GM19452 (cell line): ENCODE results near the gene PRR3.
"Not testable (repeated sequence)": the region's sequence is repeated elsewhere in the genome, so short reads cannot be mapped to it uniquely, and the experiment has no call there.

Source experiments
- ATAC-seq: cut with Tn5 transposase; IDR thresholded peaks from one replicate; pipeline ENCODE4 v1.9.1; 2021; ENCODE audit not compliant: unreplicated experiment

Gene PRR3

DNA sequence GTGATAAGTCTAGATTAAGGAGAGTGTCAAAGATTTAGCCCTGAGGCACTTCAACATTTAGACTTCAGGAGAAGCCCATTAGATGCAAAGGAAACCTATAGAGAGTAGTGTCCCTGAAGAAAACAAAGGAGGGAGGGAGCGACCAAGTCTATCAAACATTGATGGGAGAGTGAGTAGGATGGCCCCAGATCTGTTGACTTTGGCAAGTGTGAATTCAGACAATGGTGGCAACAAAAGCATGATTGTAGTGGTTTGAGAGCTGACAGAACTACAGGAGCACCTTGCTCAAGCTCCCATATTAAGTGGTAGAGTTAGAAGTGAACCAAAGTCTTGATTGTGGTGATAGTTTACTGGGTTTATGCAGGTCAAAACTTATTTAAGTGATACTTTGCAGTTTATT, 13.2 kb downstream of the PRR3 start:
- no peak for ATAC-seq

DNA sequence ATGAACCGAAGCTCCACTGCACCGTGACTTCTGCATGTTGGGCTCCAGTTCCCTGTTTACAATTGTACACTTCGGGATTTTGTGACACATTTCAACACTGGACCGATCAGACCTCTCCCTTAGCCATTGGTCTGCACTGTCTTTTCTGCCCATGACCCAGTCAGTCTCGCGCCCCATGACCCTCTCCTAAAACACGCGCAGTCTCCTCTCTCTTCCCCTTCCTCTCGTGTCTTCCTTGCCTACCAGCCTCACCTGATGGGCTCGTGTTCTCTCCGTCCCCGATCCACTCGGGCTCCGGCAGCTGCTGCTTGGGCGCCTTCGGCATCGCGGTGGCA, 13.6 kb downstream of the PRR3 start:
- ATAC-seq = no peak

DNA sequence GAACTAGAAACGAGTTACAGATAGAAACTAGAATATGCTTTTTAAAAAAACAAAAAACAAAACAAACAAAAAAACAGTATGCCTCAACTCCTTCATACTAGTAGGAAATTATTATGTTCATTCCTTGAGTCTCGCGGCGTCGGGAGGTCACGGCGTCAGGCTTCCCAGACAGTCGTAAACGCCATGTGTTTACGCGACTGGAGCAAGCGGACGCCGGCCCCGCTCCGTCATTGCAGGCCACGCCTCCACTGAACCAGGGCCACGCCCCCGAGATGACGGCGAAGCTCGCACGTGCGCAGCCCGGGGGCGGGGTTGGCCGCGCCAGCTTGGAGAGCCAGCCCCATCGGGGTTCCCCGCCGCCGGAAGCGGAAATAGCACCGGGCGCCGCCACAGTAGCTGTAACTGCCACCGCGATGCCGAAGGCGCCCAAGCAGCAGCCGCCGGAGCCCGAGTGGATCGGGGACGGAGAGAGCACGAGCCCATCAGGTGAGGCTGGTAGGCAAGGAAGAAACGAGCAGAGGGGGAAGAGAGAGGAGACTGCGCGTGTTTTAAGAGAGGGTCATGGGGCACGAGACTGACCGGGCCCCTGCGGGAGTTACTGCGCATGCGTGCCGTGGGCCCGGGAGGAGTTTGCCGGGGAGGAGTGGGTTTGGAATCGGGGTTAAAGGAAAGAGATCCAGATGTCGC, 14.1 kb downstream of the PRR3 start, which contains the start of gene ABCF1:
ABCF1 (plus strand) TSS at position 368 of the 687 bp plus-strand sequence; CDS start at position 414, 46 bp downstream.
- ATAC-seq = peak; percentile 92

DNA sequence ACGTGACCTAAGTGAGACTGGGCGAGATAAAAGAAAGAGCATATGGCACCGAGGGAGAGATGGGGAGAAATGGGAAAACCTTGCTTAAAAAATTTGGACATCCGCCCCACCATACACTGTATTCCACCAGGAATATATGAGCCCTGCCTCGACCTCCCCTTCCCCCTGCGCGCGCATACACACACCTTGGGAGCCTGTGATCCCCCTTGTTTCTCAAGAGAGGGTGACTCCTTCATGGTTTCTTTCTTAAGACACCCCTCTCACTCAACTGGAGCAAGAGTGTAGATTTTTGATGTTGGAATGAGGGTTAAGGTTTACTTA, 14.6 kb downstream of the PRR3 start:
- no peak for ATAC-seq

DNA sequence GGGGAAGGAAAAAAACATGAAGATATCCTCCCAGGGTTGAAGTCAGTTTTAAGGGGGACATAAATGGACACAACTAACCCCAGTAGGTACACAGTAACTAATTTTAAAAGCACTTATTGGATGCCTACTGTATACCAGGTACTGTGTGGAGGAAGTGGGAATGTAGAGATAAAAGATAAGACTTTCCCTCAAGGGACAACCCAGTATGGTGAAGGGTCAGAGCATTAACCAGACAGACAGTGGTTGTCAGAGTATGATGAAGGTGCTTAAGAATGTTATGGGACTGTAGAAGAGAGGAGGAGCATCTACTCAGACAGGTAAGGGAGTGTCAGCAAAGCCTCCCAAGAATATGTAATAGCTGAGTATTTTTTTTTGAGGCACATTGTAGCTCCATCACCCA, 15.1 kb downstream of the PRR3 start:
- ATAC-seq = no peak

DNA sequence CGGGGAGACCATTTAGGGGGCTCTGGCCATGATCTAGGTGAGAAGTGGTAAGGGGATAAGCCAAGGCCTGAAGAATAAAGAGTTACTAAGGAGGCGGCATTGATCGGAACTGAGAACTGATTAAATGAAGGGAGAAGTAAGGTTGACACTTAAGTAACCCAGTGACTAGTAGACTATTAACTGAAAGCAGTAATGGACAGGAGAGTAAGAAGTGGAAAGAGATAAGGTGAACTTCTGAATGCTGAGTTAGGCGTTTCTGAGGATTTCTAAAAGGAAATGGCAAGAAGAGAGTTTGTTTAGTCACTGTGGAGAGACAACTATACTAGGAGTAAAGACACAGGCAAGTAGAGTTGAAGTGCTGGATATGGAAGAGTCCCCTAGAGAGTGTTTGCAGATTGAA, 16.0 kb downstream of the PRR3 start:
- no peak for ATAC-seq

DNA sequence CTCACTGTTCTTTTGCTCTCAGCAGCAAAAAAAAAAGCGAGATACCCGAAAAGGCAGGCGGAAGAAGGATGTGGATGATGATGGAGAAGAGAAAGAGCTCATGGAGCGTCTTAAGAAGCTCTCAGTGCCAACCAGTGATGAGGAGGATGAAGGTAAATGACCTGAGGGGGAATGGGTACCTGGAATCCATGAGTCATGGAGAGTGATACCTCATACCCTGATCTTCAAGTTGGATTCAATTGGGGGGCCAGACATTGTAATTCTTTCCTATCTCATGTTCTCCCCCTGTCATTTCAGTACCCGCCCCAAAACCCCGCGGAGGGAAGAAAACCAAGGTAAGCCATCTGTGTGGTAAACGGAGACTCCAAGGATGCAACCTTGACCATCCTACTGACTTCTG, 21.0 kb downstream of the PRR3 start:
- no peak for ATAC-seq

DNA sequence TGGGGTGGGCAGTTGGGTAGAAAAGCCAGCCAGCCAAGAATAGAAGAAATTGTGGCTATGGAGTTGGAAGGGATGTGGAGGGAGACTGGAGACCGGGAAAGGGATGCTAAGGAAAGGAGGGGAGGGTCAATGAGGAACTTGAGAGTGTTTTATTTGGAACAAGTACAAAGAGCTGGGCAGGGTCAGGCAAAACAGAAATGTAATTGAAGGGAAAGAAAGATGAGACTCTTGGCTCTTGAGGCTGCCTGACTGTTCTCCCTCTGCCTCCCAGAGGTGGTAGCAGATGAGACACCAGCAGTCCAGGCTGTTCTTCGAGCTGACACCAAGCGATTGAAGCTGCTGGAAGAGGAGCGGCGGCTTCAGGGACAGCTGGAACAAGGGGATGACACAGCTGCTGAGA, 26.8 kb downstream of the PRR3 start:
- no peak for ATAC-seq

DNA sequence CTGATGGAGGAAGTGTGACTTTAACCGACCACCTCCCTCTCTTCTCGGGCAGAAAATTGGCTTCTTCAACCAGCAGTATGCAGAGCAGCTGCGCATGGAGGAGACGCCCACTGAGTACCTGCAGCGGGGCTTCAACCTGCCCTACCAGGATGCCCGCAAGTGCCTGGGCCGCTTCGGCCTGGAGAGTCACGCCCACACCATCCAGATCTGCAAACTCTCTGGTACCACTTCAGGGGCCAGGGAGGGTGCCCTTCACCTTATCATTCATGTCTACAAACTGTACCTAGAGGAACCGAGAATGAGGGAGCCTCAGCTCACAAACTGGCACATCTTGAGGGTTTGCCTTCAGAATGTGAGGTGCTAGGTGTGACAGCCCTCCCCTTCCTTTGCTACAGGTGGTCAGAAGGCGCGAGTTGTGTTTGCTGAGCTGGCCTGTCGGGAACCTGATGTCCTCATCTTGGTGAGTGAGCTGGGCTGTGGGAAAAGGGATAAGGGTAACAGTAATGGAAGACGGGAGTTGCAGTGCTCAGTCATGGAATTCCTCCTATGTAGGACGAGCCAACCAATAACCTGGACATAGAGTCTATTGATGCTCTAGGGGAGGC, 32.8 kb downstream of the PRR3 start:
- ATAC-seq = no peak

DNA sequence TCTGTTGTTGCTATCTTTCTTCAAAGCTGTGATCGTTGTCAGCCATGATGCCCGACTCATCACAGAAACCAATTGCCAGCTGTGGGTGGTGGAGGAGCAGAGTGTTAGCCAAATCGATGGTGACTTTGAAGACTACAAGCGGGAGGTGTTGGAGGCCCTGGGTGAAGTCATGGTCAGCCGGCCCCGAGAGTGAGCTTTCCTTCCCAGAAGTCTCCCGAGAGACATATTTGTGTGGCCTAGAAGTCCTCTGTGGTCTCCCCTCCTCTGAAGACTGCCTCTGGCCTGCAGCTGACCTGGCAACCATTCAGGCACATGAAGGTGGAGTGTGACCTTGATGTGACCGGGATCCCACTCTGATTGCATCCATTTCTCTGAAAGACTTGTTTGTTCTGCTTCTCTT, 33.4 kb downstream of the PRR3 start:
- ATAC-seq = no peak

DNA sequence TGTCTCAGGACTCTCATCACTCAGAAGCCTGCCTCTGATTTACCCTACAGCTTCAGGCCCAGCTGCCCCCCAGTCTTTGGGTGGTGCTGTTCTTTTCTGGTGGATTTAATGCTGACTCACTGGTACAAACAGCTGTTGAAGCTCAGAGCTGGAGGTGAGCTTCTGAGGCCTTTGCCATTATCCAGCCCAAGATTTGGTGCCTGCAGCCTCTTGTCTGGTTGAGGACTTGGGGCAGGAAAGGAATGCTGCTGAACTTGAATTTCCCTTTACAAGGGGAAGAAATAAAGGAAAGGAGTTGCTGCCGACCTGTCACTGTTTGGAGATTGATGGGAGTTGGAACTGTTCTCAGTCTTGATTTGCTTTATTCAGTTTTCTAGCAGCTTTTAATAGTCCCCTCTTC, 33.9 kb downstream of the PRR3 start:
- no peak for ATAC-seq

DNA sequence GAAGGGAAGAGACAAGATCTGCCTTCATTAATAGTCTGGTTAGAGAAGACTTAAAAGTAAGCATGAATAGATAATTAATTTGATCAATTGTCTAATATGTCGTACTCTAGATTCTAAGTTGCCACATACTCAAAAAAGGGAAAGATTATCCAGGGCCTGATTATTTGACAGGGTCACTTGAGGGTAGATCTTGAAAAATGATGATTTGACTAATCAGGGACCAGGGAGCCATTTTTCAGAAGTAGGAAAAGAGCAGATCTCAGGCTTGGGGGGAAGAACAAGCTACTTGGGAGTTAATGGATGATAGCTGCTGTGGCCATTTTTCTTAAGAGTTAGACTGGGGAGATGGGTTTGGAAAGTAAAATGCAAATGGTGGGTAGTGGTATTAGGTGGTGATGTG, 35.2 kb downstream of the PRR3 start:
- ATAC-seq = no peak

DNA sequence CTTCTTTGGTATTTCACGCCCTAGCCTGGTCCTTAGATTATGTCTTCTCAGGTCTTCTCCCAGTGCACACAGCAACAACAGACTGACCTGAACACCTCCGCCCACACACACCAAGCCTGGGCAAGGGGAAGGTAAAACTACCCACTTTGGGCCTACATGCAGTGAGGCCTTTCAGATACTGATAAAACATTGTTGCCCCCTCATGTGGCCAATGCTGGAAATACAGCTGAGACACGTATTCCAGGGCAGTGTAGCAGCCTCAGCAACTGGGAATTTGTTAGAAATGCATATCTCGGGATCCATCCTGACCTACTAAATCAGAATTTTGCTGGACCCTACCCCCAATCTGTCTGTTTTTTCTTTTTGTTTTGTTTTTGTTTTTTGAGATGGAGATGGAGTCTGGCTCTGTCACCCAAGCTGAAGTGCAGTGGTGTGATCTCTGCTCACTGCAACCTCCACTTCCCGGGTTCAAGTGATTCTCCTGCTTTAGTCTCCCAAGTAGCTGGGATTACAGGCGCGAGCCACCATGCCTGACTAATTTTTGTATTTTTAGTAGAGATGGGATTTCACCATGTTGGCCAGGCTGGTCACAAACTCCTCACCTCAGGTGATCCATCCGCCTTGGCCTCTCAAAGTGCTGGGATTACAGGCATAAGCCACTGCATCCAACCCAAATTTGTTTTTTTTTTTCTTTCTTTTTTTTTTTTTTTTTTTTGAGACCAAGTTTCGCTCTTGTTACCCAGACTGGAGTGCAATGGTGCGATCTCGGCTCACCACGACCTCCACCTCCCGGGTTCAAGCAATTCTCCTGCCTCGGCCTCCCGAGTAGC, 40.4 kb downstream of the PRR3 start:
- ATAC-seq = not testable (repeated sequence)

DNA sequence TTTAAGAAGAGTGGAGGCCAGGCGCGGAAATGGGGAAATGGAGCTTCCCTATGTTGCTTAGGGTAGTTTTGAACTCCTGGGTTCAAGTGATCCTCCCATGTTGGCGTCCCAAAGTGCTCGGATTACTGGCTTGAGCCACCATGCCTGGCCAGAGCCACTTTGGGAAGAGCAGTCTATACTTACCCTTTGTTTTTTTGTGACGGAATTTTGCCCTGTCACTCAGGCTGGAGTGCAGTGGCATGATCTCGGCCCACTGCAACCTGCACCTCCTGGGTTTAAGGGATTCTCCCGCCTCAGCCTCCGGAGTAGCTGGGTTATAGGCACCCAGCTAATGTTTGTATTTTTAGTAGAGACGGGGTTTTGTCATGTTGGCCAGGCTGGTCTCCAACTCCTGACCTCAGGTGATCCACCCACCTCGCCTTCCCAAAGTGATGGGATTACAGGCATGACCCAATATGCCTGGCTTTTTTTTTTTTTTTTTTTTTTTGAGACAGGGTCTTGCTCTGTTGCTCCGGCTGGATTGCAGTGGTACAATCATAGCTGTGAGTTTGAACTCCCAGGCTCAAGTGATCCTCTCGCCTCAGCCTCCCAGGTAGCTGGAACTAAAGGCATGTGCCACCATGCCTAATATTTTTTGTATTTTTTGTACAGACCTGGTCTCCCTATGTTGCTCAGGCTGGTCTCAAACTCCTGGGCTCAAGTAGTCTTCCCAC, 42.0 kb downstream of the PRR3 start:
- no peak for ATAC-seq

DNA sequence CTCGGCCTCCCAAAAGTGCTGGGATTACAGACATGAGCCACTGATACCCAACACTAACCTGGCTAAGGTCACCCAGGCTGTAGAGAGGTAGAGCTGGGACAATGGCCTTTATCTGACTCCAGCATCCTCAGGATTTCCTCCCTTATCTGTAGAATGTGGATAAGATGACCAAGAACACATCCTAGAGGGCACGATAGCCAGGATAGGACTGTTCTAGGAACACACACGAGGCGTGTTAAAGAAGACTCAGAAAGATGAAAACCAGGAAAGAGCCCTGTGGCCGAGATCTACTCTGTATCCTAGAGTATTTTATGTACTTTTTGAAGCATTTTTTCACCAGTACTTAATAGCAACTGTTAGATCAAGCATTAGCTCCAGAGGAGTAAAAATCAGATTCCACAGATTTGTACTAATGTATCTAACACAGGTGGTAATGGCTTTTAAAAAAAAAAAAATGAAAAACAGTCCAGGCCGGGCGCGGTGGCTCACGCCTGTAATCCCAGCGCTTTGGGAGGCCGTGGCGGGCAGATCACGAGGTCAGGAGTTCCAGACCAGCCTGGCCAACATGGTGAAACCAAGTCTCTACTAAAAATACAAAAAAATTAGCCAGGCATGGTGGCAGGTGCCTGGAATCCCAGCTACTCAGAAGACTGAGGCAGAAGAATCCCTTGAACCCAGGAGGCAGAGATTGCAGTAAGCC, 42.7 kb downstream of the PRR3 start:
- no peak for ATAC-seq

DNA sequence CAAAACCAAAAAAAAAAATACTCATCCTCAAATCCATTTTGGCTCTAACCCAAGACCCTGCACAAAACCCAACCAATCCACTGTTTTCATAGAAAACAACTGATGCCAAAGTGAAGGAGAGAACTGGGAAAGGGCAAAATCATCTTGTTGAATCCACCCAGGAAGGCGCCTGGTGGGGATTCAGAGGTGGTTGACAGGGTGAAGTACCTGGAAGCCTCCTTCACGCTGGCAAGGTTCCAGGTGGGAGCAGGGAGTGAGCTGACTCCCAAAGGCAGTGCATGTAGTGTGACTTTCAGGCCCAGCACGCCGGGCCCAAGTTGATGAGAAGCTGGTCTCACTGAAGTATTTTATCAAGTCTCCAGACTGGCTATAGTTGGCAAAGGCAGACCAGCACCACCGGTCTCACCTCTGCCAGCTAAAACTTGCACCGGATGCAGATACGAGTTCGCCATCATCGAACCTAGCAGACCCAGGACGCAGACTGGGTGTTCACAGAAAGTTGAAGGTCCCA, 43.4 kb downstream of the PRR3 start:
- no peak for ATAC-seq

DNA sequence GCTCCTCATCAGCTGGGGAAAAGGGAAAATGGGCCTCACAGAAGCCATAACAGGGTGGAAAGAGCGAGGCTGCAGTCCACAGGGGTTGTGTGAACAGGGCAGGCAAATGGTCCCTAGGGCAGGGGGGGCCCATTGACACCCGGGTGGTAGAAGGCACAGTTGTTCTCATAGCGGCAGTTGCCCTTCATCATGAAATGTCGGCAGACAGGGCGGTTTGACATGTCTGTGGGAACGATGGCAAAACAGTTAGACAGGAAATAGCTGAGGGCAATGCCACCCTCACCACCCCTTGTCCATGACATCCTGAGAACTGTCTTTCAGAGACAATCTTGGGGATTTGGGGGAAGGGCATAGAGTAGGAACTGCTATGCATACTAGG, 44.3 kb downstream of the PRR3 start:
- no peak for ATAC-seq

DNA sequence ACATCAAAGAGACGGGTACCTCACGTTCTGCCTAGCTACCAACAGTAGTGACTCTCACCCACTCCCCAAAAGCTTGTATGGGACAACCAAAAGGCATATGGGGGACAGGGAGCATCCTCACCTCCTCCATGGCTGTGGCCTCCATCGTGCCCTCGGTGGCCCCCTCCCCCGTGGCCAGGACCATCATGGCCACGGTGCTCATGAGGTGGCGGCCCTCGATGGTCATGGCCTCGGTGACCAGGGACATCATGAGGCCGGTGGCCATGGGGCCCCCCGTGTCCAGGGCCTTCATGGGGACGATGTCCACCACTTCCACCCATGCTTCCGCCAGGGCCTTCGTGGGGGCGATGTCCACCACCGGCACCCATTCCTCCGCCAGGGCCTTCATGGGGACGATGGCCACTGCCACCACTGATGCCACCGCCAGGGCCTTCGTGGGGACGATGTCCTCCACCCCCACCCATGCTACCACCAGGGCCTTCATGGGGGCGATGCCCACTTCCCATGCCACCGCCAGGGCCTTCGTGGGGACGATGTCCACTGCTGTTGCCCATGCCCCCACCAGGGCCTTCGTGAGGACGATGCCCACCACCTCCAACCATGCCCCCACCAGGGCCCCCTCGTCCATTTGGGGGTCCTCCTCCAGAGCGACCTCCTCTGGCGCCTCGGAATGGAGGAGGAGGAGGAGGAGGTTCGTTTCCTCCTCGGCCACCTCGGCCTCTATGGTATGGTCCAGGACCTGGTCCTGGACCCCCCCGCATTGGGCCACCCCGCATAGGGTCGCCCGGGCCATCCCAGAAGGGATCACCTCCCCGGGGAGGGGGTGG, 44.9 kb downstream of the PRR3 start:
- no peak for ATAC-seq

DNA sequence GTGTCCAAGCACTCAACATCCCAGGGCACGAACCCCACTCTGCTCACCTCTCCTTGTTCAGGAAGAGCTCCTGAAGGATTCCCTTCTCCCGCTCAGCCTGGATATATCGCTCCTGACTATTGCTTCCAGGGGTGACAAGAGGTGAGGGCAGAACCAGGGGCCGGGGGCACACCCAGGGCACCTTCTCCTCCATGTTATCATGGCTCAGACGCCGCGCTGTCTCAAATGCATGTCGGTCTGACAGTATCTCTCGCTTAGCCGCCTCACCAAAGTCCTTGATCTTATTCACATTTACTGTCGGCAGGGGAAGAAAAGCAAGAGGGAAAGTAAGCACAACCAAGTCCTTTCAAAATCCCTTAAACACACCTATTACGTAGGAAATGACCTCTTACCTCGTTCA, 46.9 kb downstream of the PRR3 start:
- ATAC-seq = no peak

DNA sequence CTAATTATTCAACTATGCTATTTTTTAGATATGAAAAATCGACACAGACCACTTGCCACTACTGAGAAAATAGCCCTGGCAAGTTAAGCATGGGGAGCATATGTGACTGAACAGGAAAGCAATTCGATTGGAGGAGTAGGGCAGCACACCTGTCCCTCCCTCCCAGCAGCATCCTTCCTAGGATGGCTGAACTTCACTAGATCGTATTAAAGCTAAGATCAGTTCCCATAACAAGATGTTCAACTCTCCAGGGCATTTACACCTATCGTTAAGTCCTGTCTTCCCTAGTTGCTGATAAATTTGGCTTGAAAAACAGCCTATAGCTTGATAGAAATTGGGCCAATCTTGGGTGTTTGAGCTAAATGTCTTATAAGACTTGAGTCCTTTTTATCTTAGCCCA, 53.0 kb downstream of the PRR3 start:
- no peak for ATAC-seq
